H9 (cell line): Measurements from ENCODE around the gene SCT. TPM values are rescaled to one million over a fixed set of nuclear protein-coding genes. Genes with fewer than 3 reads are reported as not detected.

Experiments used
- DNase-seq: peaks from one replicate; pipeline ENCODE4 v3.0.0-alpha.2; 2017
- H2AFZ ChIP-seq: one replicate; pipeline ENCODE4 v1.6.1; 2013; ENCODE audit warnings: mild to moderate bottlenecking, low read length, control low read depth, moderate library complexity
- H2AK5ac ChIP-seq: 2 replicates; pipeline ENCODE4 v1.6.1; 2013; ENCODE audit warnings: low read length, control low read depth, mixed read lengths; ENCODE audit not compliant: insufficient read length
- H2BK120ac ChIP-seq: one replicate; pipeline ENCODE4 v1.6.1; 2013; ENCODE audit warnings: low read depth, mild to moderate bottlenecking, low read length, control low read depth, inconsistent platforms; ENCODE audit not compliant: poor library complexity, severe bottlenecking
- H2BK12ac ChIP-seq: 2 replicates; pipeline ENCODE4 v1.6.1; 2013; ENCODE audit warnings: low read length, control low read depth, mixed read lengths, low read depth; ENCODE audit not compliant: insufficient read length
- H2BK15ac ChIP-seq: 2 replicates; pipeline ENCODE4 v1.6.1; 2013; ENCODE audit warnings: low read depth, low read length, control low read depth
- H2BK20ac ChIP-seq: one replicate; pipeline ENCODE4 v1.6.1; 2013; ENCODE audit warnings: low read depth, mild to moderate bottlenecking, low read length, control low read depth, inconsistent platforms; ENCODE audit not compliant: poor library complexity, severe bottlenecking
- H2BK5ac ChIP-seq: 2 replicates; pipeline ENCODE4 v1.6.1; 2013; ENCODE audit warnings: low read length, control low read depth, mixed read lengths; ENCODE audit not compliant: insufficient read length
- H3K14ac ChIP-seq: 2 replicates; pipeline ENCODE4 v1.6.1; 2013; ENCODE audit warnings: low read length, control low read depth; ENCODE audit not compliant: insufficient read depth
- H3K18ac ChIP-seq: 2 replicates; pipeline ENCODE4 v1.6.1; 2013; ENCODE audit warnings: low read depth, mild to moderate bottlenecking, mixed read lengths, low read length, control low read depth; ENCODE audit not compliant: insufficient read length
- H3K23ac ChIP-seq: 2 replicates; pipeline ENCODE4 v1.6.1; 2013; ENCODE audit warnings: low read length, control low read depth, mixed read lengths, low read depth; ENCODE audit not compliant: insufficient read length
- H3K23me2 ChIP-seq: 2 replicates; pipeline ENCODE4 v1.6.1; 2013; ENCODE audit warnings: low read depth, mild to moderate bottlenecking, mixed read lengths, low read length, control low read depth; ENCODE audit not compliant: insufficient read length, poor library complexity, severe bottlenecking
- H3K27ac ChIP-seq: 2 replicates; pipeline ENCODE4 v1.5.1; 2013; ENCODE audit warnings: low read length, control low read depth, mixed read lengths, low read depth; ENCODE audit not compliant: insufficient read length
- H3K27me3 ChIP-seq: 2 replicates; pipeline ENCODE4 v1.6.1; 2013; ENCODE audit warnings: low read length, control low read depth, inconsistent platforms; ENCODE audit not compliant: insufficient read depth
- H3K4ac ChIP-seq: 2 replicates; pipeline ENCODE4 v1.6.1; 2013; ENCODE audit warnings: low read depth, mild to moderate bottlenecking, control low read depth, inconsistent platforms, low read length, moderate library complexity
- H3K4me1 ChIP-seq: 2 replicates; pipeline ENCODE4 v1.6.1; 2013; ENCODE audit warnings: low read length, control low read depth, inconsistent platforms; ENCODE audit not compliant: insufficient read depth
- H3K4me2 ChIP-seq: 2 replicates; pipeline ENCODE4 v1.6.1; 2013; ENCODE audit warnings: low read length, control low read depth, mixed read lengths; ENCODE audit not compliant: insufficient read length, insufficient read depth
- H3K56ac ChIP-seq: 2 replicates; pipeline ENCODE4 v1.6.1; 2013; ENCODE audit warnings: low read depth, mild to moderate bottlenecking, mixed read lengths, low read length, control low read depth; ENCODE audit not compliant: insufficient read length
- H3K79me1 ChIP-seq: 2 replicates; pipeline ENCODE4 v1.6.1; 2013; ENCODE audit warnings: low read depth, mild to moderate bottlenecking, moderate library complexity, low read length, control low read depth, inconsistent platforms; ENCODE audit not compliant: insufficient read depth, poor library complexity, severe bottlenecking
- H3K79me2 ChIP-seq: 2 replicates; pipeline ENCODE4 v1.6.1; 2013; ENCODE audit warnings: low read length, control low read depth, inconsistent platforms; ENCODE audit not compliant: insufficient read depth
- H3K9ac ChIP-seq: 2 replicates; pipeline ENCODE4 v1.6.1; 2013; ENCODE audit warnings: low read length, control low read depth, mixed read lengths; ENCODE audit not compliant: insufficient read length; ENCODE audit errors: extremely low read depth
- H3K9me3 ChIP-seq: one replicate; pipeline ENCODE4 v1.6.1; 2013; ENCODE audit warnings: low read depth, low read length, inconsistent platforms; ENCODE audit not compliant: control insufficient read depth
- H3T11ph ChIP-seq: one replicate; pipeline ENCODE4 v1.6.1; 2013; ENCODE audit warnings: mild to moderate bottlenecking, low read length, control low read depth, inconsistent platforms
- H4K20me1 ChIP-seq: one replicate; pipeline ENCODE4 v1.6.1; 2013; ENCODE audit not compliant: control insufficient read depth, insufficient read length, insufficient read depth
- H4K5ac ChIP-seq: 2 replicates; pipeline ENCODE4 v1.6.1; 2013; ENCODE audit warnings: low read depth, mild to moderate bottlenecking, mixed read lengths, low read length, control low read depth; ENCODE audit not compliant: insufficient read length
- H4K8ac ChIP-seq: replicated peaks from 2 replicates; pipeline ENCODE4 v1.6.1; 2013; ENCODE audit warnings: low read length, control low read depth, mixed read lengths, low read depth; ENCODE audit not compliant: insufficient read length
- H4K91ac ChIP-seq: 2 replicates; pipeline ENCODE4 v1.6.1; 2013; ENCODE audit warnings: low read depth, mild to moderate bottlenecking, moderate library complexity, mixed read lengths, low read length, control low read depth; ENCODE audit not compliant: insufficient read length
- H3K27ac Mint-ChIP-seq, 3 experiments: 2 replicates in 2 of 3; 3 replicates in 1 of 3; pipeline ENCODE4 v1.8.0; 2020 to 2021; ENCODE audit warnings: mixed read lengths in 3 of 3, mild to moderate bottlenecking in 1 of 3, moderate library complexity in 1 of 3
- H3K27me3 Mint-ChIP-seq: 2 replicates; pipeline ENCODE4 v1.8.0; 2021; ENCODE audit warnings: low read depth, mild to moderate bottlenecking, moderate library complexity, mixed read lengths
- H3K36me3 Mint-ChIP-seq, 3 experiments: 2 replicates in 2 of 3; 3 replicates in 1 of 3; pipeline ENCODE4 v1.8.0; 2020 to 2021; ENCODE audit warnings: low read depth in 3 of 3, mixed read lengths in 3 of 3; ENCODE audit not compliant: insufficient read depth in 1 of 3
- H3K4me1 Mint-ChIP-seq, 2 experiments: 2 replicates each; pipeline ENCODE4 v1.8.0; 2020; ENCODE audit warnings: mixed read lengths in 2 of 2
- H3K4me3 Mint-ChIP-seq, 2 experiments: 2 replicates in 1 of 2; 3 replicates in 1 of 2; pipeline ENCODE4 v1.8.0; 2020 to 2021; ENCODE audit warnings: mild to moderate bottlenecking in 2 of 2, mixed read lengths in 2 of 2, moderate library complexity in 1 of 2
- H3K9me3 Mint-ChIP-seq, 2 experiments: 2 replicates in 1 of 2; 3 replicates in 1 of 2; pipeline ENCODE4 v1.8.0; 2020; ENCODE audit warnings: mild to moderate bottlenecking in 2 of 2, mixed read lengths in 2 of 2, moderate library complexity in 1 of 2
- CTCF ChIP-seq: fragments of 200-600 bp; sonication (generic); conservative IDR thresholded peaks from 3 replicates; pipeline ENCODE4 v1.8.0; 2021; ENCODE audit warnings: antibody characterized with exemption, mild to moderate bottlenecking
- WGBS: extraction: QIAGEN DNeasy Blood & Tissue Kit; methylation state at CpG from one replicate; pipeline ENCODE4 v1.1.7; 2013; ENCODE audit warnings: missing lambda C conversion rate, low lambda C conversion rate, mixed read lengths; ENCODE audit not compliant: insufficient read length; ENCODE audit errors: extremely low coverage; 5-methylcytosine and 5-hydroxymethylcytosine counted together
- total RNA-seq: library from RNA; stranded (reverse); gene quantifications from 2 replicates; pipeline ENCODE4 v1.2.1, GENCODE V29; 2021

SCT gene
- total RNA-seq, 1 experiment from 2014 or later = 1.8 TPM

GRCh38 chr11:621838-622237 is 5.1 kb downstream of the SCT start:
- TF ChIP-seq CTCF = no peak
- peaks cover 8% of the 10 kb centered on the region for H3K27me3 Mint-ChIP-seq
- Histone ChIP-seq H2BK15ac (no peak overlapping the region), H3K9me3 (no peaks in the 10 kb centered on the region), H3K23ac (no peak overlapping the region), H4K8ac (no peak overlapping the region), H4K5ac (no peak overlapping the region), H3K27me3 (no peaks in the 10 kb centered on the region), H3K4me1 (no peaks in the 10 kb centered on the region), H3K18ac (no peak overlapping the region), H3K4ac (no peak overlapping the region), H3K56ac (no peak overlapping the region), H3T11ph (no peak overlapping the region), H3K79me2 (no peaks in the 10 kb centered on the region), H2BK20ac (no peak overlapping the region), H2BK5ac (no peak overlapping the region), H3K27ac (no peak overlapping the region), H3K9ac (no peak overlapping the region), H2BK12ac (no peak overlapping the region), H3K23me2 (no peaks in the 10 kb centered on the region), H4K91ac (no peak overlapping the region), H3K79me1 (no peaks in the 10 kb centered on the region), H3K14ac (no peak overlapping the region), H2BK120ac (no peak overlapping the region), H4K20me1 (no peaks in the 10 kb centered on the region), H3K4me2 (no peak overlapping the region), H2AFZ (no peak overlapping the region), H2AK5ac (no peak overlapping the region)
- no peak for DNase-seq
- no peak overlapping the region; a peak in 1 of 7 replicates for H3K27ac Mint-ChIP-seq
- H3K36me3 Mint-ChIP-seq = peaks cover 0 to 3% (median 0%) of the 10 kb centered on the region in 3 experiments; a peak in 1 of 7 replicates
- 0 out of 4 replicates have a peak, but pooled peaks cover 0 to 4% of the 10 kb centered on the region in 2 experiments for H3K4me1 Mint-ChIP-seq
- no peak overlapping the region for H3K4me3 Mint-ChIP-seq
- WGBS = no CpG with 5 or more reads among the region's 27 CpGs
- no peaks in the 10 kb centered on the region for H3K9me3 Mint-ChIP-seq
